ENCODE measurements around the gene ICAM2.
A peak's percentile ranks its signal among the peaks of the same experiment; 100 is the strongest.

ICAM2 gene

GRCh38 chr17:63954402-63955063, 65.9 kb downstream of the ICAM2 start:
- no peaks in the 10 kb centered on the region for H3K9me3 ChIP-seq (ENCODE audit: control insufficient read depth in 5 of 5, low read length in 5 of 5)
- H3K4me1 ChIP-seq (ENCODE audit: control insufficient read depth in 5 of 5, insufficient read depth in 5 of 5, low read length in 5 of 5) = peaks cover 0 to 49% (median 12%) of the 10 kb centered on the region in 5 donors
- peaks cover 0 to 9% (median 4%) of the 10 kb centered on the region in 5 donors for H3K27me3 ChIP-seq (ENCODE audit: control insufficient read depth in 5 of 5, insufficient read depth in 4 of 5, low read length in 5 of 5)
- peak overlapping the region in 1 of 5 donors; percentile 18 for H3K9ac ChIP-seq (ENCODE audit: low read length in 5 of 5)
- peaks cover 0 to 36% (median 19%) of the 10 kb centered on the region in 5 donors for H3K36me3 ChIP-seq (ENCODE audit: control insufficient read depth in 5 of 5, insufficient read depth in 5 of 5, low read length in 5 of 5)
- H3K27ac ChIP-seq (ENCODE audit: low read depth, low read length) = no peak overlapping the region
- no peak overlapping the region for H3K4me3 ChIP-seq (ENCODE audit: low read depth in 1 of 5, low read length in 5 of 5)
